Smooth muscle cell (in vitro differentiated cells): ENCODE measurements around the gene ASAP2. TPM values are rescaled to one million over a fixed set of nuclear protein-coding genes. Genes with fewer than 3 reads are reported as not detected.
A peak's percentile ranks its signal among the peaks of the same experiment; 100 is the strongest.

ENCODE experiments used
- DNase-seq: peaks from one replicate; lab custom pipeline; 2025; ENCODE audit not compliant: unreplicated experiment; lab: John Stamatoyannopoulos, UW
- H2AFZ ChIP-seq: fragments of 200-600 bp; sonication (generic); 2 replicates; pipeline ENCODE4 v1.6.0; 2016; ENCODE audit warnings: antibody characterized with exemption, low read depth, mild to moderate bottlenecking
- H3F3A ChIP-seq: fragments of 200-600 bp; sonication (generic); 2 replicates; pipeline ENCODE4 v1.6.0; 2017; ENCODE audit warnings: antibody characterized with exemption, low read depth
- H3K27ac ChIP-seq: fragments of 200-600 bp; sonication (generic); 2 replicates; pipeline ENCODE4 v1.5.1; 2016; ENCODE audit warnings: low read depth, mild to moderate bottlenecking
- H3K27me3 ChIP-seq: fragments of 200-600 bp; sonication (generic); 2 replicates; pipeline ENCODE4 v1.6.1; 2016; ENCODE audit warnings: low read depth, mild to moderate bottlenecking
- H3K36me3 ChIP-seq: fragments of 200-600 bp; sonication (generic); 2 replicates; pipeline ENCODE4 v1.5.1; 2016; ENCODE audit warnings: low read depth
- H3K4me1 ChIP-seq: fragments of 200-600 bp; sonication (generic); 2 replicates; pipeline ENCODE4 v1.5.1; 2016; ENCODE audit warnings: low read depth
- H3K4me2 ChIP-seq: fragments of 200-600 bp; sonication (generic); 2 replicates; pipeline ENCODE4 v1.6.0; 2016; ENCODE audit warnings: mild to moderate bottlenecking
- H3K4me3 ChIP-seq: fragments of 200-600 bp; sonication (generic); 2 replicates; pipeline ENCODE4 v1.5.1; 2016; ENCODE audit warnings: mild to moderate bottlenecking
- H3K79me2 ChIP-seq: fragments of 200-600 bp; sonication (generic); 2 replicates; pipeline ENCODE4 v1.6.0; 2016; ENCODE audit warnings: low read depth, mild to moderate bottlenecking
- H3K9ac ChIP-seq: fragments of 200-600 bp; sonication (generic); 2 replicates; pipeline ENCODE4 v1.6.0; 2016; ENCODE audit warnings: low read depth
- H3K9me3 ChIP-seq: fragments of 200-600 bp; sonication (generic); replicated peaks from 2 replicates; pipeline ENCODE4 v1.5.1; 2016; ENCODE audit warnings: low read depth
- H4K20me1 ChIP-seq: fragments of 200-600 bp; sonication (generic); 2 replicates; pipeline ENCODE4 v1.6.0; 2016; ENCODE audit warnings: low read depth
- WGBS: methylation state at CpG from one replicate; pipeline ENCODE4 v1.1.7; 2016; ENCODE audit warnings: low lambda C conversion rate; 5-methylcytosine and 5-hydroxymethylcytosine counted together
- polyA plus RNA-seq: library from polyadenylated mRNA; unstranded; fragments of >200 nt; fragmentation: Nextera tagmentation; extraction: Ambion mirVana; gene quantifications from 2 replicates; pipeline ENCODE4 v1.2.1, GENCODE V29; 2016
- total RNA-seq: library from RNA; depleted of rRNA; stranded (reverse); fragments of >200 nt; gene quantifications from 2 replicates; pipeline ENCODE4 v1.2.3, GENCODE V29; 2014
- TF ChIP-seq, protein P1 (sequence below): fragments of 200-600 bp; sonication (generic); IDR thresholded peaks from 2 replicates; pipeline ENCODE4 v1.5.1; 2017; ENCODE audit warnings: borderline replicate concordance, mild to moderate bottlenecking, antibody characterized with exemption; ENCODE audit not compliant: insufficient read depth, poor library complexity, severe bottlenecking

ASAP2 gene
- total and polyA plus RNA-seq, 2 experiments from 2014 or later: 8.8 to 23.1 TPM

DNA sequence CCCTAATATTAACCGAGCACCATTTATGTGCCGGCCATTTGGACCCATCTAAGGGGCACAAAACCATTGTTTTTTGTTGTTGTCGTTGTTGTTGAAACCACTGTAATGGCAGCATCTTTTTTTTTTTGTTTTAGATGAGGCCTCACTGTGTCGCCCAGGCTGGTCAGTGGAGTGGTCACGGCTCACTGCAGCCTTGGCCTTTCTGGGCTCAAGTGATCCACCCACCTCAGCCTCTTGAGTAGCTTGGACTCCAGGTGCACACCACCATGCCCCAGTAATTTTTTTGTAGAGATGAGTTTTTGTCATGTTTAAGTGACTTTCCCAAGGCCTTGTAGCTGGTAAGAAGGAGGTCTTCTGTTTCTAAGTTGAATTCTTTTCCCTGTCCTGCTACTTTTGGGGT, 33.0 kb downstream of the ASAP2 start:
- Histone ChIP-seq H3K27me3 (no peaks in the 10 kb centered on the region), H4K20me1 (peaks cover 4% of the 10 kb centered on the region), H3K9ac (no peak overlapping the region), H3K4me2 (no peak overlapping the region), H3K9me3 (no peaks in the 10 kb centered on the region), H3K4me3 (no peak overlapping the region), H3K79me2 (peaks cover 88% of the 10 kb centered on the region), H3K27ac (no peak overlapping the region), H2AFZ (no peak overlapping the region), H3F3A (peaks cover 11% of the 10 kb centered on the region), H3K4me1 (peaks cover 19% of the 10 kb centered on the region), H3K36me3 (no peaks in the 10 kb centered on the region)
- WGBS: 97% methylated on average over 5 of the region's 5 CpGs
- TF ChIP-seq, protein P1, sequence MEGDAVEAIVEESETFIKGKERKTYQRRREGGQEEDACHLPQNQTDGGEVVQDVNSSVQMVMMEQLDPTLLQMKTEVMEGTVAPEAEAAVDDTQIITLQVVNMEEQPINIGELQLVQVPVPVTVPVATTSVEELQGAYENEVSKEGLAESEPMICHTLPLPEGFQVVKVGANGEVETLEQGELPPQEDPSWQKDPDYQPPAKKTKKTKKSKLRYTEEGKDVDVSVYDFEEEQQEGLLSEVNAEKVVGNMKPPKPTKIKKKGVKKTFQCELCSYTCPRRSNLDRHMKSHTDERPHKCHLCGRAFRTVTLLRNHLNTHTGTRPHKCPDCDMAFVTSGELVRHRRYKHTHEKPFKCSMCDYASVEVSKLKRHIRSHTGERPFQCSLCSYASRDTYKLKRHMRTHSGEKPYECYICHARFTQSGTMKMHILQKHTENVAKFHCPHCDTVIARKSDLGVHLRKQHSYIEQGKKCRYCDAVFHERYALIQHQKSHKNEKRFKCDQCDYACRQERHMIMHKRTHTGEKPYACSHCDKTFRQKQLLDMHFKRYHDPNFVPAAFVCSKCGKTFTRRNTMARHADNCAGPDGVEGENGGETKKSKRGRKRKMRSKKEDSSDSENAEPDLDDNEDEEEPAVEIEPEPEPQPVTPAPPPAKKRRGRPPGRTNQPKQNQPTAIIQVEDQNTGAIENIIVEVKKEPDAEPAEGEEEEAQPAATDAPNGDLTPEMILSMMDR: no peak
- no peak for DNase-seq

DNA sequence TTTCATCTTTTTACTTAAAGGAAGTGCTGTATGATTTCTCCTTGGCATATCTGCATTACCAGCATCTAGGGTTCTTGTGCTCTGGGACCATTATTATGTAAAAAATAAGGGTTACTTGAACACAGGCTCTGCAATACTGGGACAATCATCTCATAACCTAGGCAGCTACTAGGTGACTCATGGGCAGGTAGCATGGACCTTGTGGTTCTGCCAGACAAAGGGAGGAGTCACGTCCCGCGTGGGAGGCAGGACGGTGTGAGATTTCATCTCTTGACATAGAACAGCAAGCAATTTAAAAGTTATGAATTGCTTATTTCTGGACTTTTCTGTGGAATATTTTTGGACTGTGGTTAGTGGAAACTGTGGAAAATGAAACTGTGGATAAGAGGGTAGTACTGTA, 34.1 kb downstream of the ASAP2 start:
- TF ChIP-seq, protein P1: no peak
- 55% methylated on average over 4 of the region's 4 CpGs for WGBS
- DNase-seq: no peak
- H2AFZ ChIP-seq: no peak overlapping the region
- peaks cover 4% of the 10 kb centered on the region for H3F3A ChIP-seq
- H3K27me3 ChIP-seq: no peaks in the 10 kb centered on the region
- no peaks in the 10 kb centered on the region for H3K9me3 ChIP-seq
- H3K4me1 ChIP-seq: peaks cover 8% of the 10 kb centered on the region
- peak overlapping the region; percentile 29 for H3K4me2 ChIP-seq
- peaks cover 5% of the 10 kb centered on the region for H4K20me1 ChIP-seq
- H3K4me3 ChIP-seq: no peak overlapping the region
- no peak overlapping the region for H3K9ac ChIP-seq
- peaks cover 100% of the 10 kb centered on the region for H3K79me2 ChIP-seq
- peak overlapping the region; percentile 38 for H3K27ac ChIP-seq
- H3K36me3 ChIP-seq: no peaks in the 10 kb centered on the region

DNA sequence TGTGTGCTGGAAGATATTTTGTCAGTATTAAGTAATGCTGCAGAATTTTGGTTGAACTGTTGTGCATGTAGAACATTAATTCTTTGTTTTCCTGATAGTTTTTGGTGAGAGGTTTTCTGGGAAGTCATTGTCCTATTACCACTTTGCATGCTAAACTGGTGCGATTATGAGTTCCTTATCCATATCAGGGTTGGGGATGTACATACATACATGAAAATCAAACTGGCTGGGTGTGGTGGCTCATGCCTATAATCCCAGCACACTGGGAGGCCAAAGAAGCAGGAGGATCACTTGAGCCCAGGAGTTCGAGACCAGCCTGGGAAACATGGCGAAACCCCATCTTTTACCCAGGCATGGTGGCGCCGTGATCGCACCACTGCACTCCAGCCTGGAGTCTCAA, 34.6 kb downstream of the ASAP2 start:
- Histone ChIP-seq H4K20me1 (peaks cover 7% of the 10 kb centered on the region), H3K4me2 (peak overlapping the region; percentile 29), H3K4me3 (no peak overlapping the region), H3K4me1 (peaks cover 8% of the 10 kb centered on the region), H3K27ac (peak overlapping the region; percentile 38), H3K9me3 (no peaks in the 10 kb centered on the region), H2AFZ (no peak overlapping the region), H3F3A (no peaks in the 10 kb centered on the region), H3K27me3 (no peaks in the 10 kb centered on the region), H3K9ac (no peak overlapping the region), H3K79me2 (peaks cover 100% of the 10 kb centered on the region), H3K36me3 (no peaks in the 10 kb centered on the region)
- no peak for DNase-seq
- over 99% methylated on average over 6 of the region's 6 CpGs for WGBS
- TF ChIP-seq, protein P1: no peak

DNA sequence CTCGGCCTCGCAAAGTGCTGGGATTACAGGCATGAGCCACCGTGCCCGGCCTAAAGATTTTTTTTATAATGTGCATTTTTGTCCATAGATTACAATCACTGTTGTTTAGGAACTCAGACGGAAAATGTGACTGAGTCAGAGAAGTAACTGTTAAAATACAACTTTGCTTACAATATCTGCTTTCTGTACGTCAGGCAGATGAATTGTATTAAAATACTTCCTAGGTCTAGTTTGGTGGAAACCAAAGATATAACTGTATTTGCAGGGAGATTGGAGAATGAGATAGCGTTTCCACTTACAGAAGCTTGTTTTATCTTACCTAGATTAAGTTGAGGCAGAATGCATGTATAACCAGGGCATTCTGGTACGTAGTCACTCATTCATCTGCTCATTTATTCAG, 36.7 kb downstream of the ASAP2 start:
- DNase-seq: no peak
- peak overlapping the region; percentile 20 for H3K27ac ChIP-seq
- H3K27me3 ChIP-seq: no peaks in the 10 kb centered on the region
- TF ChIP-seq, protein P1: no peak
- no peak overlapping the region for H3K9ac ChIP-seq
- no peaks in the 10 kb centered on the region for H3K9me3 ChIP-seq
- H3F3A ChIP-seq: no peaks in the 10 kb centered on the region
- peak overlapping the region; percentile 6 for H3K4me2 ChIP-seq
- H3K4me3 ChIP-seq: no peak overlapping the region
- no peaks in the 10 kb centered on the region for H3K36me3 ChIP-seq
- H2AFZ ChIP-seq: no peak overlapping the region
- H3K4me1 ChIP-seq: peaks cover 4% of the 10 kb centered on the region
- peaks cover 100% of the 10 kb centered on the region for H3K79me2 ChIP-seq
- 33% methylated on average over 8 of the region's 8 CpGs for WGBS
- H4K20me1 ChIP-seq: peaks cover 9% of the 10 kb centered on the region
